Esophagus squamous epithelium (tissue), 5 donors: Measurements from ENCODE around the gene GRXCR2. TPM values are rescaled to one million over a fixed set of nuclear protein-coding genes. Genes with fewer than 3 reads are reported as not detected.

ENCODE experiments used
- DNase-seq: peaks from one replicate; lab custom pipeline; 2025; lab: John Stamatoyannopoulos, UW
- H3K27ac ChIP-seq, 4 donors: fragments of 200-600 bp; sonication (generic); one replicate each; pipeline ENCODE4 v1.5.1; 2016 to 2019; ENCODE audit warnings: mild to moderate bottlenecking in 1 of 4
- H3K27me3 ChIP-seq, 4 donors: fragments of 200-600 bp; sonication (generic); 1 replicate in 3 of 4; 2 replicates in 1 of 4; pipeline versions ENCODE4 v1.5.1 to v1.6.0; 2017 to 2021; ENCODE audit warnings: antibody characterized with exemption in 1 of 4
- H3K36me3 ChIP-seq, 3 donors: fragments of 200-600 bp; sonication (generic); one replicate each; pipeline ENCODE4 v1.5.1; 2016 to 2019
- H3K4me1 ChIP-seq, 3 donors: fragments of 200-600 bp; sonication (generic); one replicate each; pipeline ENCODE4 v1.5.1; 2017 to 2019
- H3K4me3 ChIP-seq, 4 donors: fragments of 200-600 bp; sonication (generic); 1 replicate in 3 of 4; 2 replicates in 1 of 4; pipeline ENCODE4 v1.5.1; 2016 to 2019; ENCODE audit warnings: mild to moderate bottlenecking in 2 of 4, moderate library complexity in 1 of 4
- H3K9me3 ChIP-seq, 3 donors: fragments of 200-600 bp; sonication (generic); one replicate each; pipeline ENCODE4 v1.5.1; 2016 to 2019
- POLR2A ChIP-seq, 4 donors: fragments of 450-650 bp; IDR thresholded peaks; one replicate each; pipeline ENCODE4 v1.6.1; 2017; ENCODE audit warnings: antibody characterized with exemption in 4 of 4, mild to moderate bottlenecking in 4 of 4, moderate library complexity in 3 of 4
- whole genome bisulfite sequencing, 2 donors: methylation state at CpG; one replicate each; pipeline ENCODE4 v1.1.5; 2018; 5-methylcytosine and 5-hydroxymethylcytosine counted together
- intact Hi-C: fragments of 100-400 bp; cut with DNase I; formaldehyde crosslinking; loops from one replicate; pipeline ENCODE4 v1.15.0; 2022
- total RNA-seq, 4 donors: library from RNA; depleted of rRNA; stranded (reverse); fragments of >200 nt; gene quantifications; one replicate each; pipeline ENCODE4 v1.1.0, GENCODE V29; 2016
- TF ChIP-seq, protein P1 (sequence below), 6 experiments: fragments of 450-650 bp in 4 of 6; fragments of 200-600 bp in 2 of 6; sonication (generic) in 2 of 6; IDR thresholded peaks; one replicate each; pipeline ENCODE4 v1.5.1; 2016 to 2019; ENCODE audit warnings: antibody characterized with exemption in 6 of 6, mild to moderate bottlenecking in 4 of 6, moderate library complexity in 4 of 6
- donor health status: DM: yes; HTN: yes; CAD: no.

The GRXCR2 gene
- total RNA-seq, 4 donors from 2014 or later, result not detected

- Histone ChIP-seq H3K36me3 (no peaks in the 10 kb centered on the region), H3K4me3 (peak overlapping the region; percentile 37 to 76 (median 59)), H3K27ac (peak overlapping the region in 3 of 4 donors; percentile 64 to 78 (median 77)), H3K9me3 (no peaks in the 10 kb centered on the region), H3K27me3 (no peaks in the 10 kb centered on the region), H3K4me1 (peaks cover 0 to 52% (median 13%) of the 10 kb centered on the region in 3 donors)
- intact Hi-C loops, result no loop called here
- TF ChIP-seq, protein P1, sequence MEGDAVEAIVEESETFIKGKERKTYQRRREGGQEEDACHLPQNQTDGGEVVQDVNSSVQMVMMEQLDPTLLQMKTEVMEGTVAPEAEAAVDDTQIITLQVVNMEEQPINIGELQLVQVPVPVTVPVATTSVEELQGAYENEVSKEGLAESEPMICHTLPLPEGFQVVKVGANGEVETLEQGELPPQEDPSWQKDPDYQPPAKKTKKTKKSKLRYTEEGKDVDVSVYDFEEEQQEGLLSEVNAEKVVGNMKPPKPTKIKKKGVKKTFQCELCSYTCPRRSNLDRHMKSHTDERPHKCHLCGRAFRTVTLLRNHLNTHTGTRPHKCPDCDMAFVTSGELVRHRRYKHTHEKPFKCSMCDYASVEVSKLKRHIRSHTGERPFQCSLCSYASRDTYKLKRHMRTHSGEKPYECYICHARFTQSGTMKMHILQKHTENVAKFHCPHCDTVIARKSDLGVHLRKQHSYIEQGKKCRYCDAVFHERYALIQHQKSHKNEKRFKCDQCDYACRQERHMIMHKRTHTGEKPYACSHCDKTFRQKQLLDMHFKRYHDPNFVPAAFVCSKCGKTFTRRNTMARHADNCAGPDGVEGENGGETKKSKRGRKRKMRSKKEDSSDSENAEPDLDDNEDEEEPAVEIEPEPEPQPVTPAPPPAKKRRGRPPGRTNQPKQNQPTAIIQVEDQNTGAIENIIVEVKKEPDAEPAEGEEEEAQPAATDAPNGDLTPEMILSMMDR (IDR thresholded peaks at IDR 0.05), result no peak
- TF ChIP-seq POLR2A (IDR thresholded peaks at IDR 0.05), result no peak
- DNase-seq, result no peak
- 16 to 22% methylated on average over 9 to 10 of the region's 10 CpGs for WGBS, 2 donors
Measured at GRCh38 chr5:145834554-145834916, 38.3 kb downstream of the GRXCR2 start.

DNA sequence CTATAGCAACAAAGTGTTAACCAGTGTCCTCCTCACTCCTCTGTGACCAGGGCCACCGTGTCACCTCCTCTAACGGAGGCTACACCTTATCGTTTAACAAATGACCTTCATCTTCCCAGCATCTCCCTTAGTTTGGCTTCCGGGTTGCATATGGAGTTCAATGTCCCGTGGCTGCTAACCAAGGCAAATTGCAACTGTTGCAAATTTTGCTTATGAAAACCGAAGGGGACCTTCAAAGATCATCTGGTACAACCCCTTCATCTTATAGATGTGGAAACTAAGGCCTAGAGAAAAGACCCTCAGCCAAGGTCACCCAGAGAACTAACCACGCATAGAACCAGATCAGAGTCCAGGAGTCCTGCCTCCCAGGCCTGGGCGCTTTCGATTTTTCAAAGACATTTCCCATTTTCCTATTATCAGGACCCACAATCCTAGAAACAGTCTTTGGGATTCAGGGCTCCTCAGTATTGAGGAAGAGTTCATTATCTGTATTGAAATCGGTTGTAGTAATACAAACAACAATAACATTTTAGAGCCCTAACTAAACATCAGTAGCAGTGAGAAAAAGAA is 39.1 kb downstream of the GRXCR2 start:
- intact Hi-C loops, result no loop called here
- Histone ChIP-seq H3K4me3 (peak overlapping the region in 1 of 4 donors; percentile 76), H3K36me3 (no peaks in the 10 kb centered on the region), H3K27me3 (no peaks in the 10 kb centered on the region), H3K27ac (no peak overlapping the region), H3K9me3 (no peaks in the 10 kb centered on the region), H3K4me1 (peaks cover 0 to 56% (median 13%) of the 10 kb centered on the region in 3 donors)
- WGBS, 2 donors, result 64 to 71% methylated on average over 10 of the region's 10 CpGs
- no peak for DNase-seq
- TF ChIP-seq POLR2A (IDR thresholded peaks at IDR 0.05), result no peak
- TF ChIP-seq, protein P1 (IDR thresholded peaks at IDR 0.05), result no peak

GRCh38 chr5:145830594-145830993 is 42.2 kb downstream of the GRXCR2 start:
- 13 to 14% methylated on average over 1 of the region's 1 CpG for WGBS, 2 donors
- H3K27ac ChIP-seq, result peak overlapping the region in 2 of 4 donors; percentile 5 to 58
- DNase-seq, result no peak
- H3K27me3 ChIP-seq, result no peaks in the 10 kb centered on the region
- intact Hi-C loops, result no loop called here
- no peaks in the 10 kb centered on the region for H3K36me3 ChIP-seq
- H3K4me3 ChIP-seq, result no peak overlapping the region
- no peaks in the 10 kb centered on the region for H3K9me3 ChIP-seq
- TF ChIP-seq, protein P1 (IDR thresholded peaks at IDR 0.05), result no peak
- TF ChIP-seq POLR2A (IDR thresholded peaks at IDR 0.05), result no peak
- H3K4me1 ChIP-seq, result peaks cover 0 to 57% (median 9%) of the 10 kb centered on the region in 3 donors

GRCh38 chr5:145829708-145830361 is 43.0 kb downstream of the GRXCR2 start:
- Histone ChIP-seq H3K36me3 (no peaks in the 10 kb centered on the region), H3K27ac (peak overlapping the region in 1 of 4 donors; percentile 58), H3K4me3 (no peak overlapping the region), H3K9me3 (no peaks in the 10 kb centered on the region), H3K4me1 (peaks cover 0 to 53% (median 8%) of the 10 kb centered on the region in 3 donors), H3K27me3 (no peaks in the 10 kb centered on the region)
- TF ChIP-seq, protein P1 (IDR thresholded peaks at IDR 0.05), result no peak
- TF ChIP-seq POLR2A (IDR thresholded peaks at IDR 0.05), result no peak
- intact Hi-C loops, result loop anchor here (10.0 kb wide), 1 partner anchor 145 kb away; no protein-coding TSS in a partner anchor
- DNase-seq, result no peak
